Measurements from ENCODE around the gene HHATL. TPM values are rescaled to one million over a fixed set of nuclear protein-coding genes. Genes with fewer than 3 reads are reported as not detected.
A peak's percentile ranks its signal among the peaks of the same experiment; 100 is the strongest.

HHATL gene
- total and polyA plus RNA-seq, 5 experiments from 2014 or later = not detected

DNA sequence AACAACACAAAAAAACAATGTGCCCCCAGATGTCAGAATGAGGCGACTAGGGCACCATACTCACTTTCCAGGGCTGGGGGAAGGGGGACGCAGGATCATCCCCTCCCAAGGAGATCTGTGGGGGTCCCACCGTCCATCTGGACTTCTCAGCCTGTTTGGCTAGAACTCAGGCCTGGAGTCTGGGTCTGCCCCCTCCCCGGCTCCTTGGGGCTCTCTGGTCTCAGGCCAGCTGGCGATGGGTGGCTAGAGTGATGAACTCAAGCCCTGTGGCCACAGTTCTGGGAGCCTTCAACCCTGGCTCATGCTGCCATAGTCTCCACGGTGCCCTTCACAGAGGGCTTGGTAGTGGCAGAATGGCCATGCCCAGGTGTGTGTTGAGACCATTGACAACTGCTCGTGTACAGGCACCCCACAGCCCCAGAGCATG, 35.5 kb downstream of the HHATL start:
- no peaks in the 10 kb centered on the region for H3K36me3 Mint-ChIP-seq
- H3K27me3 Mint-ChIP-seq = peaks cover 0 to 1% (median 0%) of the 10 kb centered on the region in 5 donors
- H3K4me1 Mint-ChIP-seq = peaks cover 0 to 3% (median 0%) of the 10 kb centered on the region in 4 donors
- POLR2A ChIA-PET = no interaction called here
- H3K9me3 Mint-ChIP-seq = peaks cover 0 to 7% (median 0%) of the 10 kb centered on the region in 9 donors
- no peak for ATAC-seq
- no peak overlapping the region for H3K4me3 Mint-ChIP-seq
- no peak for DNase-seq
- H3K27ac Mint-ChIP-seq = no peak overlapping the region

- DNase-seq (no peak), ATAC-seq (no peak)
- peaks cover 0 to 3% (median 0%) of the 10 kb centered on the region in 4 donors for H3K4me1 Mint-ChIP-seq
- peaks cover 0 to 1% (median 0%) of the 10 kb centered on the region in 5 donors for H3K27me3 Mint-ChIP-seq
- H3K4me3 Mint-ChIP-seq = no peak overlapping the region
- H3K36me3 Mint-ChIP-seq = no peaks in the 10 kb centered on the region
- peaks cover 0 to 4% (median 0%) of the 10 kb centered on the region in 9 donors for H3K9me3 Mint-ChIP-seq
- POLR2A ChIA-PET = no interaction called here
- H3K27ac Mint-ChIP-seq = no peak overlapping the region
Observed at GRCh38 chr3:42666577-42666998, 36.0 kb downstream of the HHATL start.

DNA sequence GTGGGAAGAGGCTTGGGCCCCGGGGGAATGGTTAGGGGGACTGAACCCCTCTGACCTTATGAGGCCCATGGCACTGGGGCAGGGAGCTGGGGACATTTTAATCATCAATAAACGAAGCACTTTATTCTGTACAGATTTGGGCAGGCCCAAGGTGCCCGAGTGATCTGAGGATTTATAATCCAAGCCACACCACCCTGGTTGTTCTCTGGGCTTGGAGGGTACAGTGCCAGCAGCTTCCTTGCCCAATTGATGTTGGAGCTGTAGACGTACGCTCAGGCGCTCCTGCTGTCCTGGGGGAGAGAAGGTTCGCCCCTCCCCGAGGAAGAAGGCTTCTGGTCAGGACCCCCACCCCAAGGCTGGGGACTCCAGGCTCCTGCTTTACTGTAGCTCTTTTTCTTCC, 36.6 kb downstream of the HHATL start:
- DNase-seq (no peak), ATAC-seq (no peak)
- H3K4me3 Mint-ChIP-seq = no peak overlapping the region
- POLR2A ChIA-PET = no interaction called here
- peaks cover 0 to 4% (median 0%) of the 10 kb centered on the region in 9 donors for H3K9me3 Mint-ChIP-seq
- peaks cover 0 to 3% (median 0%) of the 10 kb centered on the region in 4 donors for H3K4me1 Mint-ChIP-seq
- H3K27me3 Mint-ChIP-seq = peaks cover 0 to 1% (median 0%) of the 10 kb centered on the region in 5 donors
- H3K27ac Mint-ChIP-seq = peak overlapping the region in 1 of 10 donors; percentile 84
- H3K36me3 Mint-ChIP-seq = no peaks in the 10 kb centered on the region

- Mint-ChIP-seq H3K4me1 (peaks cover 0 to 3% (median 0%) of the 10 kb centered on the region in 4 donors), H3K9me3 (peaks cover 0 to 2% (median 0%) of the 10 kb centered on the region in 9 donors), H3K4me3 (no peak overlapping the region), H3K27me3 (peaks cover 0 to 1% (median 0%) of the 10 kb centered on the region in 5 donors), H3K36me3 (no peaks in the 10 kb centered on the region), H3K27ac (peak overlapping the region in 1 of 10 donors; percentile 49)
- POLR2A ChIA-PET = no interaction called here
- ATAC-seq = no peak
- no peak for DNase-seq
Observed at GRCh38 chr3:42665050-42665878, 37.3 kb downstream of the HHATL start.

- POLR2A ChIA-PET = no interaction called here
- no peaks in the 10 kb centered on the region for H3K36me3 Mint-ChIP-seq
- no peak overlapping the region for H3K4me3 Mint-ChIP-seq
- DNase-seq (no peak), ATAC-seq (no peak)
- H3K4me1 Mint-ChIP-seq = peaks cover 0 to 3% (median under 1%) of the 10 kb centered on the region in 4 donors
- peaks cover 0 to 1% (median 0%) of the 10 kb centered on the region in 5 donors for H3K27me3 Mint-ChIP-seq
- peaks cover 0 to 2% (median 0%) of the 10 kb centered on the region in 9 donors for H3K9me3 Mint-ChIP-seq
- H3K27ac Mint-ChIP-seq = no peak overlapping the region
Observed at GRCh38 chr3:42664438-42664803, 38.2 kb downstream of the HHATL start.

GRCh38 chr3:42663581-42664437, 38.8 kb downstream of the HHATL start:
- no peak for ATAC-seq

DNA sequence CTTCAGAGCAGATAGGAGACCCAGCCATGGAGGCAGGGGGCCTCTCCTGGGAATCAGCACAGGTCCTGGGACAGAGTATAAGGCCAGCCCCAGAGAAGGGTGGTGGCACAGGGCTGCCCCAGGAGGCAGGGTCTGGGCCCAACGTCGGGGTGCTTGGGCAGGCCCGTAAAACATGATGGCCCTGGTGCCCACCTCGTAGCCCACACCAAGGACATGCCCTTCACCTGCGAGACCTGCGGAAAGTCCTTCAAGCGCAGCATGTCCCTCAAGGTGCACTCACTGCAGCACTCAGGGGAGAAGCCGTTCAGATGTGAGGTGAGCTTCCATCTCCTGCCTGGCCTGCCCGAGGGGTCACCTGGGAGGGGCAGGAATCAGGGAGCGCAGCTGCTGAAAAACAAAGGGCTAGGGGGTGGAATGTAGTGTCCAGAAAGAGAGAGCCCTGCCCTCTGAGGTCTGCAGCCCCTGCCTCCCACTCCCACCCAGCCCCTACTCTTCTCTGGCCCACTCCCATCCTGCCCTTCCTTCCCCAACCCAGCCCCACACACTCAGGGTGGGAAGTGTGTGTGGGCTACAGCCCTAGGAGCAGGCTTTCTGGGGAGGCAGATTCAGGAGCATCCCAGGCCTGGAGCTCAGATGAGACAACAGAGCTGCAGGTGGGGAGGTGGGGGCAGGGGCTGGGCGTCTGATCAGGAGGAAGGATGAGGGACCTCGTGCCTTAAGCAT, 39.6 kb downstream of the HHATL start:
- ATAC-seq = no peak
- Mint-ChIP-seq H3K36me3 (no peaks in the 10 kb centered on the region), H3K4me3 (no peak overlapping the region), H3K27me3 (peaks cover 0 to 1% (median 0%) of the 10 kb centered on the region in 5 donors), H3K4me1 (peaks cover 0 to 3% (median under 1%) of the 10 kb centered on the region in 4 donors), H3K27ac (no peak overlapping the region), H3K9me3 (peaks cover 0 to 2% (median 0%) of the 10 kb centered on the region in 9 donors)
- POLR2A ChIA-PET = interaction anchor here (1.1 kb wide), 1 partner anchor 9 kb away, joined by 4 read pairs; no protein-coding TSS in a partner anchor
- DNase-seq = no peak

More at GRCh38 chr3:42663581-42664437, 38.8 kb downstream of the HHATL start:
- POLR2A ChIA-PET = interaction anchor here (1.1 kb wide), 1 partner anchor 10 kb away, joined by 4 read pairs; no protein-coding TSS in a partner anchor
- peak overlapping the region in 1 of 10 donors; percentile 40 for H3K27ac Mint-ChIP-seq
- H3K36me3 Mint-ChIP-seq = no peaks in the 10 kb centered on the region
- peaks cover 0 to 2% (median 0%) of the 10 kb centered on the region in 9 donors for H3K9me3 Mint-ChIP-seq
- H3K27me3 Mint-ChIP-seq = peaks cover 0 to 1% (median 0%) of the 10 kb centered on the region in 5 donors
- H3K4me3 Mint-ChIP-seq = no peak overlapping the region
- DNase-seq = no peak
- peaks cover 0 to 3% (median under 1%) of the 10 kb centered on the region in 4 donors for H3K4me1 Mint-ChIP-seq

GRCh38 chr3:42662037-42662812, 40.4 kb downstream of the HHATL start:
- H3K9me3 Mint-ChIP-seq = no peaks in the 10 kb centered on the region
- no peak overlapping the region for H3K4me3 Mint-ChIP-seq
- peaks cover 0 to 3% (median under 1%) of the 10 kb centered on the region in 4 donors for H3K4me1 Mint-ChIP-seq
- no peak for ATAC-seq
- no peaks in the 10 kb centered on the region for H3K36me3 Mint-ChIP-seq
- POLR2A ChIA-PET = no interaction called here
- DNase-seq = no peak
- no peaks in the 10 kb centered on the region for H3K27me3 Mint-ChIP-seq
- H3K27ac Mint-ChIP-seq = no peak overlapping the region

- Mint-ChIP-seq H3K9me3 (no peaks in the 10 kb centered on the region), H3K27ac (no peak overlapping the region)
Observed at GRCh38 chr3:42661593-42662022, 41.0 kb downstream of the HHATL start.

GRCh38 chr3:42660898-42661297, 41.7 kb downstream of the HHATL start:
- H3K36me3 Mint-ChIP-seq = no peaks in the 10 kb centered on the region
- POLR2A ChIA-PET = no interaction called here
- ATAC-seq = no peak
- no peaks in the 10 kb centered on the region for H3K27me3 Mint-ChIP-seq
- DNase-seq = no peak
- H3K4me3 Mint-ChIP-seq = no peak overlapping the region
- H3K9me3 Mint-ChIP-seq = no peaks in the 10 kb centered on the region
- H3K4me1 Mint-ChIP-seq = peaks cover 0 to 6% (median 2%) of the 10 kb centered on the region in 4 donors
- H3K27ac Mint-ChIP-seq = peak overlapping the region in 1 of 10 donors; percentile 75

More at GRCh38 chr3:42661593-42662022, 41.0 kb downstream of the HHATL start:
- no peaks in the 10 kb centered on the region for H3K36me3 Mint-ChIP-seq
- POLR2A ChIA-PET = no interaction called here
- H3K4me3 Mint-ChIP-seq = no peak overlapping the region
- DNase-seq (no peak), ATAC-seq (no peak)
- H3K4me1 Mint-ChIP-seq = peaks cover 0 to 3% (median under 1%) of the 10 kb centered on the region in 4 donors
- no peaks in the 10 kb centered on the region for H3K27me3 Mint-ChIP-seq

DNA sequence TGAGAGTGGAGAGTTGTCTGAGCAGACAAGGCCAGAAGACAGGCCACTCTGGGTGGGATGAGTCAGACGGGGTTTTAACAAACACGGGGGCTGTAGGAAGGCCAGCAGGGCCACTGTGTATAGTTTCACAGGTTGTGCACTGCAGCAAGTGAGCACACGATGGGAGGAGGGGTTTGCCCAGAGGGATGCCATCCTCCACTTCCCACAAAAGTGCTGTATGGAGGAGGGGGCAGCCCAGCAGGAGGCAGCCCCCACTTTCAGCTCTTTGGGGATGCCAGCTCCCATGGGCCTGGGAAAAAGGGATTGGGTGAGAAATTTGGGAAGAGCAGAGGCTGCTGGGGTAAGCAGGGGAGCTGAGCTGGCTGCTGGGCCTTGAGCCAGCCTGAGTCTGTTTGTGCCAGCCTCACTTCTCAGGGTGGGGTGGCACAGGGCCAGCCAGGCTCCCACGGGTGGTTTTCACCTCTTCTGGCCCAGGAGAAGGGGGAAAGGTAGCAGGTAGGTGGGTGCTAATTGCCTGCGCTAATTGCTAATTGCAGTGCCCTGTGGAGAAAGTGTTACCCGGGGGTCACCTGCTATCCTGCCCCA, 42.4 kb downstream of the HHATL start:
- DNase-seq (no peak), ATAC-seq (no peak)
- H3K36me3 Mint-ChIP-seq = no peaks in the 10 kb centered on the region
- peaks cover 0 to 9% (median 2%) of the 10 kb centered on the region in 4 donors for H3K4me1 Mint-ChIP-seq
- H3K27ac Mint-ChIP-seq = no peak overlapping the region
- no peaks in the 10 kb centered on the region for H3K9me3 Mint-ChIP-seq
- no peak overlapping the region for H3K4me3 Mint-ChIP-seq
- H3K27me3 Mint-ChIP-seq = no peaks in the 10 kb centered on the region
- POLR2A ChIA-PET = no interaction called here
